Stimulated activated CD8-positive, alpha-beta memory T cell treated with anti-CD3 and anti-CD28 coated beads, Interleukin-15, amount 100 ng/mL, for 48 hours (primary cell): ENCODE data around the gene PPP4R3A.
"Not testable (repeated sequence)": the region's sequence is repeated elsewhere in the genome, so short reads cannot be mapped to it uniquely, and the experiment has no call there.

Experiments used
- DNase-seq, 2 donors: peaks; one replicate each; pipeline ENCODE4 v3.0.0-alpha.2; 2020; ENCODE audit warnings: low read depth in 2 of 2

The PPP4R3A gene

GRCh38 chr14:91409240-91409639 lies 100.9 kb downstream of the PPP4R3A start:
- DNase-seq = not testable (repeated sequence)
